Stimulated activated CD8-positive, alpha-beta memory T cell treated with anti-CD3 and anti-CD28 coated beads, Interleukin-4, amount 100 ng/mL, for 48 hours (primary cell): ENCODE data around the gene TIGD1.

Experiments used
- DNase-seq: peaks from one replicate; pipeline ENCODE4 v3.0.0-alpha.2; 2020

Gene TIGD1

DNA sequence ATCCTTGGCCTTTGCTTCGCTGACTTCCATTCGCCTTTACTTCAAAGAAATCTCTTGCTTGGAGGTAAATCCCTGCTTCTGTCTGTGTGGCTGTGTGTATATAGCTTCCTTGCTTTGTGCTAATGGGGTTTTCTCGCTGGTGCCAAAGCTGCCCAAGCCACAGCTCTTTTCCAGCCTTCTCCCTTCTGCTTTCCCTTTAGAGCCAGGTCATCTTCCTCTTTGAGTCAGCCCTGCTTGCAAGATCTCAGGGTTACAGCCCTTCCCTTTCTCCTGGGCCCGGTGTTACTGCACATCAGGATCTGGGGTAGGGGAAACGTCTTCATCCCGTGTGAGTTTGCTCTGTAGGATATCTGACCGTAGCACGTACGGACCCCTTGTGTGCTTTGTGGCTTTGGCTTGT, 19.2 kb upstream of the TIGD1 start:
- no peak for DNase-seq

- no peak for DNase-seq
These were observed 17.8 kb upstream of the TIGD1 start for GRCh38 chr2:232568161-232568560.

DNA sequence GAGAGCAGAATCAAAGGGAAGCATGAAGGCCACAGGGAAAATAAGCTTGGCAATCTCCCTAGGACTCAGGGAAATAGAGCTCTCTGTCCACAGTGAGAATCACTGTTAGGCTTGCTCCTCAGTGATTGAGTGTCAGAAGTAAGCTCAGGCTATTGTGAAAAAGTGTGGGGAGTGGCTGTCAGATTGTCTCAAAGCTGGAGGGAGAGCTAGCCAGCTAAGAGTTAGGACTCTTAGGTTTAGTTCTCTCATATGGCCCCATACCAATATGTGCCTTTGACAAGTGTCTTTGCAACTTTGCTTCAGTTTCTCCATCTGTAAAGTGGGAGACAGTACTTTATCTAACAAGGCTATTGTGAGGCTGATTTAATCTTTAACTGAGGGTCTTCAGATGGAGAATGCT, 17.4 kb upstream of the TIGD1 start:
- DNase-seq = no peak

GRCh38 chr2:232563580-232563979, 13.2 kb upstream of the TIGD1 start:
- no peak for DNase-seq

GRCh38 chr2:232562515-232563151, 12.3 kb upstream of the TIGD1 start:
- no peak for DNase-seq

DNA sequence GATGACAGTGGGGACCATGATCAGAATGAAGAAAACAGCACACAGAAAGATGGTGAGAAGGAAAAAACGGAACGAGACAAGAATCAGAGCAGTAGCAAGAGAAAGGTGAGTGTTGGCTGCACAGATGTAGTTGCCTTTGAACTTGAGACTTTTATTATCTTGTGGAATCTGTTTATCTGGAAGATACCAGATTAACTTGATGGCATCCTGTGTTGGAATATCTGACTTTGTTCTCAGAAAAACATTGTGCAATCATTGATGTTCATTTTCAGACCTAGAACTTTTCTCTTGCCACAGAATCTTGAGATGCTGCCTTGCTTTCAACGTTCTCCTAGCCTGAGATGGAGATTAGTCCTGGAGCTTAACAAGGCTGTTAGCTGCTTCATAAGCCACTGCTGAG, 6.1 kb upstream of the TIGD1 start:
- DNase-seq = no peak

GRCh38 chr2:232551776-232552175, 1.4 kb upstream of the TIGD1 start:
- DNase-seq = no peak

GRCh38 chr2:232551250-232551638, 887 bp upstream of the TIGD1 start:
- DNase-seq = no peak

GRCh38 chr2:232549655-232550353, 553 bp downstream of the TIGD1 start:
- no peak for DNase-seq

DNA sequence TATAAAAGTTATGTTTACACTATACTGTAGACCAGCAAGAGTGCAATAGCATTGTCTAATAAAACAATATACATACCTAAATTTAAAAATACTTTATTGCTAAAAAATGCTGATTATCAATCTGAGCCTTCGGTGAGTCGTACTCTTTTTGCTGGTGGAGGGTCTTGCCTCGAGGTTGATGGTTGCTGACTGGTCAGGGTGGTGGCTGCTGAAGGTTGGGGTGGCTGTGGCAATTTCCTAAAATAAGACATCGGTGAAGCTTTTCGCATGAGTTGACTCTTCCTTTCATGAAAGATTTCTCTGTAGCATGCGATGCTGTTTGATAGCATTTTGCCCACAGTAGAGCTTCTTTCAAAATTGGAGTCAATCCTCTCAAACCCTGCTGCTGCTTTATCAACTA, 2.4 kb downstream of the TIGD1 start:
- no peak for DNase-seq

DNA sequence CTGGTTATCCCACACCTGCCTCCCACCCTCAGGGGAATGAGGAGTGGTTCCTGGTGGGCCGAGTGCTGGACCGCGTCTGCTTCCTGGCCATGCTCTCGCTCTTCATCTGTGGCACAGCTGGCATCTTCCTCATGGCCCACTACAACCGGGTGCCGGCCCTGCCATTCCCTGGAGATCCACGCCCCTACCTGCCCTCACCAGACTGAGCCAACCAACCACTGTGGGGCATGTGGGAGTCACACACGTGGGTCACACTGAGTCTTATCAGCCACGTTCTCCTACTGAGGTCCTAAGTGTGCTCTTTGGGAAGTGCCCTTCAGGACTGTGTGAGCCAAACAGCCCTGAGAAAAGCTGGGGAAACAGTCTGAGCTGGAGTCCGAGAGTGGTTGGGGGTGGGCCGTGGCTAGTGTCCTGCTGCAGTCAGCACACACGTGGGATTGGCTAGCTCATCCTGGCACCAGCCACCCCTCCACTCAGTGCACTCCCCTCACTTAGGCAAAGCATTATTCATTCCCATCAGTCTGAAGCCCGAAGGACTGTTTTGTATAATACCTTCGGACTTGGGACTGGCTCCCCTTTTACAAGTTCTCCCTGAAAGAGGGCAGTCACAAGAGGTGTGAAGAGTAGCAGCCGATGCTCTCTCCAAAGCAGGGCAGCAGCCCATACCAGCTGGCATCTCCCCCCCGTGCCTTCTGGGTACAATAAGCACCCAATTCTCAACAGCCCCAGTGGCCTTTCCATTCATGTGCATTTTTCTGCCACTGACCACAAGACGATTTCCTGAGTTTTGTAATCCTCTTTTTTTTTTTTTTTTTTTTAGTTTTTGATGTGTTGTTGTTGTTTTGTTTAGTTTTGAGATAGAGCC, 4.6 kb downstream of the TIGD1 start:
- no peak for DNase-seq

DNA sequence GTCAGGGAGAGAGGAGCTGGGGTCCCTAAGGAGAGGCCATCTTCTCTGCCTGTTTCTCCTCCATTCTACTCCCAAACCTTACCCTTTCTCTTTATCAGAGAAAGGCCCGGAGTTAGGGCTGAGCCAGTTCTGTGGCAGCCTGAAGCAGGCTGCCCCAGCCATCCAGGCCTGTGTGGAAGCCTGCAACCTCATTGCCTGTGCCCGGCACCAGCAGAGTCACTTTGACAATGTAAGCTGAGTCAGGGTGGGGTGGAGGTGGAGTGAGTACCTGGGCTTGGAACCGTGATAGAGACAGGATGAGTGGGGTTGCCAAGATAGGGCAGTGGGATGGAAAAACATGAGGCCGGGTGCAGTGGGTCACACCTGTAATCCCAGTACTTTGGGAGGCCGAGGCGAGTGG, 5.7 kb downstream of the TIGD1 start:
- no peak for DNase-seq

DNA sequence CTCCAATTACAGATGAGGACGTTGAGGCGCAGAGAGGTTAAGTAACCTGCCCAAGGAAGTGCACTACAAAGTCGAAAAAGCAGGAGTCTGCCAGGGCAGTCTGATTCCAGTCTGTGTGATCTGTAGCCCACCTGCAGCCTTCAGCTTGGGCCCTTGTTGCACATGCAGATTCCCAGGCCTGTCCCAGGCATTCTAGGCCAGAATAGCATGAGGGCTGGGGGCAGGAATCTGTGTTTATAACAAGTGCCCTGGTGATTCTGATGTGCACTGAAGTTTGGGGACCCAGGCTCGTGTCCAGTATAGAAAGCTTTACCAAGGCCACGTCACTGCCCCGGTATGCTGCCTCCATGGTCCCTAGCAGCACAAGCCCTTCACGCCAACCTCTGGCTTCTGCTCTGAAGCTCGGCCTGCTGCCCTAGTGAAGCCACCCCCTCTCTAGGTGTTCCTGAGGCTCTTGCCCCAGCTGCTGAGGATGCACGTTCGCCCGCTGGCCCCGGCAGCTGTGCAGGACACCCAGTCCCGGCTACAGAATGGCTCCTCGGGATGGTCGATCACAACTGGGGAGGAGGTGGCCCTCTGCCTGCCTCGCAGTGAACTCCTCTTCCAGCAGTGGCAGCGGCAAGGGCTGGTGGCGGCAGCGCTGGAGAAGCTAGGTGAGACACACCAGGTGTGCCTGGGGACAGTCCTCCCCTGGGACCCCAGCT, 6.3 kb downstream of the TIGD1 start:
- DNase-seq = no peak

GRCh38 chr2:232543491-232543890, 6.9 kb downstream of the TIGD1 start:
- no peak for DNase-seq

DNA sequence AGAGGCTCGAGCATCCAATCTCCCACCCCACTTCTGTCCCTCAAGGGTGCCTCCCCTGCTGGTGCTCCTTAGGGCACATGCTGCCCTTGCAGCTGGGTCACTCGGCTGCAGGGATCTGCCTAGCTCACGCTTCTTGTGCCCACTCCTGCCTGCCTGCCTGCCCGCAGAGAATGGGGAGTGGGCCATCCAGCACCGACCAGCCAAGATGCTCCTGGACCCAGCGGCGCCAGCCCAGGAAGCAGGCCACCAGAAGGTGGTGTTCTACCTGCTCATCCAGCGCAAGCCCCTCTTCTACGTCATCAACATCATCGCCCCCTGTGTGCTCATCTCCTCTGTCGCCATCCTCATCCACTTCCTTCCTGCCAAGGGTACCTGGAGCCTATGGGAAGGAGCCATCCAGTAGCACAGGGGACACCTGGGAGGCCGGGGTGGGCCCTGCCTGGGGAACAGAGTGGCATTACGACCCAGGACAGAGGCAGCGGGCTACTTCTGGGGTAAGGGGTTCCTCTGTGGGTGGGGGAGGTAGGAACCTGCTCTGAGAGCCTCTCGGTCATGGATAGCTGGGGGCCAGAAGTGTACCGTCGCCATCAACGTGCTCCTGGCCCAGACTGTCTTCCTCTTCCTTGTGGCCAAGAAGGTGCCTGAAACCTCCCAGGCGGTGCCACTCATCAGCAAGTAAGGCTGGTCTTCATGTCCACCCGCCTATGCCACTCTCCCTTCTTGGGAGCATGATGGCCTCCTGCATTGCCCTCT, 7.5 kb downstream of the TIGD1 start:
- no peak for DNase-seq

GRCh38 chr2:232541961-232542714, 8.2 kb downstream of the TIGD1 start:
- no peak for DNase-seq

DNA sequence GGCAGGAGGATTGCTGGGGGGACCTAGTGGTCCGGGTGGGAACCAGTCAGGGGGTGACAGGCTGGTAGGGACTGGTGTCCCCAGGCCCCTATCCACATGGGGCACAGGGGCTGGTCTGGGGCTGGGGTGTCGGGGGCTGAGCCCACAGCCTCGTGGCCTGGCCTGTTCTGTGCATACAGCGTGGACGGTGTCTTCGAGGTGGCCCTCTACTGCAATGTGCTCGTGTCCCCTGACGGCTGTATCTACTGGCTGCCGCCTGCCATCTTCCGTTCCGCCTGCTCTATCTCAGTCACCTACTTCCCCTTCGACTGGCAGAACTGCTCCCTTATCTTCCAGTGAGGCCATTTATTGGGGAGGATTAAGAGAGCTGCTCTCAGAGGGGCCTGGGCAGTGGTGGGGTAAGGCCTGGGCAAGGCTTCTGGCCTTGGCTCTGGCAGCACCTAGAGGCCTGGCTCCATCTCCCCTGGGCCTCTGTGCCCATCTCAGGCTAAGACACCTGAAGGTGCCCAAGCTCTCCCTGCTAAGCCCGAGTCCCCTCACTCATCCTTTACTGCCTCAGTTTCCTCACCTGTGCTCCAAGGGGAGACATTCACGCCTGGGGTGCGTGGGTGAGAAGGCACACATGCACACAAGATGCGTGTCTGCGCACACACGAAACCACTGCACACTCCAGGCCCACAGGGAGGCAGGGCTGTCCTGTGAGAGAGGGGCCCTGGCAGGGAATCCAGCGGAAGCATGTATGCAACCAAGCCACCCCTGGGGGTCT, 9.0 kb downstream of the TIGD1 start:
- DNase-seq = no peak

GRCh38 chr2:232540441-232541041, 9.8 kb downstream of the TIGD1 start:
- no peak for DNase-seq

DNA sequence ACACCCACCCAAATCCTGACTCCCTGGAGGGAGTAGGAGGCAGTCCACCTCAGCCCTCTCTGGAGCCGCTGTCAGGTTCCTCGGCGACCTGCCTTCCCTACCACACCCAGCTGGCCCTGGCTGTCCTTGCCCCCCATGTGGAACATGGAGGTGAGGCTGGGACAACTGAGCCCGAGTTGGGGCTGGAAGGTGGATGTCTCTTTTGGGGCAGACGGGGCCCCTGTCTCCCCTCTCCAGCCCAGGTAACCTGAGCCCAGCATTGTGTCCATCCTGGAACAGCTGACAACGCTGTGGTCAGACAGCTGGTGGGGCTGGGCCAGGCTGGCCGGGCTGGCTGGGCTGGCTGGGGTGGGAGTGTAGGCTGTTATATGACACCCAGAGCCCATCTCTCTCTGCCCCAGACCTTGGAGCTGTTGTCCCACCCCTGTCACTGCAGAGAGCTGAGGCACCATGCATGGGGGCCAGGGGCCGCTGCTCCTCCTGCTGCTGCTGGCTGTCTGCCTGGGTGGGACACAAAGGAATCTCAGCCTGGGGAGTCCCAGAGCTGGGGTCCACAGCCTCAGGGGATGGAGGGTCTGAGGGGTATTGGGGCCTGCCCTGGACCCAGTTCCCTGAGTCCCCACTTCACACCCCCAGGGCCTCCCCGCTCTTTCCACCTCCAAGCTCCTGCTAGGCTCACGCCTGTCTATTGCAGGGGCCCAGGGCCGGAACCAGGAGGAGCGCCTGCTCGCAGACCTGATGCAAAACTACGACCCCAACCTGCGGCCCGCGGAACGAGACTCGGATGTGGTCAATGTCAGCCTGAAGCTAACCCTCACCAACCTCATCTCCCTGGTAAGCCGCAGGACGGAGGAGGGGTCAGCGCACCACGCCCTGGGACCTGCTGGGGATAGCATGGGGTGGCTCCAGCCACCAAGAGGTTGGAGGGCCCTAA, 10.8 kb downstream of the TIGD1 start, which contains the start of gene CHRNG:
Gene CHRNG (plus strand): TSS at position 395 of the 934 bp plus-strand sequence. CDS start 56 bp downstream, at position 451.
- DNase-seq = no peak
